ENCODE results near the gene ALKBH7. TPM values are rescaled to one million over a fixed set of nuclear protein-coding genes. Genes with fewer than 3 reads are reported as not detected.

ALKBH7 gene
- polyA plus RNA-seq, 1 donor (not counting 4 experiments of a cell fraction or from before 2014, with no cell fraction given) = 9.8 TPM

DNA sequence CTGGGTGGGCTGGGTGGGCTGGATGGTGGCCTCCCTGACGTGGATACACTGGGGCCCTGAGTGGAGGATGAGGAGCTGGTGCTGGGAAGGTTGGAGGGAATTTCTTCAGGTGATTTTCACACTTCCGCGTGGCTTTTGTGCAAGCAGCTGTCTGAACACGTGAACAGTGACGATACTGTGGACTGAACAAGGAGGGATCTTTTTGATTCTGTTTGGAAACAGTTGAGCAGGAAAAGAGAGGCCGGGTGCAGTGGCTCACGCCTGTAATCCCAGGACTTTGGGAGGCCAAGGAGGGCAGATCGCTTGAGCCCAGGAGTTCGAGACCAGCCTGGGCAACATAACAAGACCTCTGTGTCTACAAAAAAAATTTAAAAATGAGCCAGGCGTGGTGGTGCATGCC, 29.5 kb downstream of the ALKBH7 start:
- Histone ChIP-seq H3K79me2 (ENCODE audit: control insufficient read depth, insufficient read depth, low read length) (no peaks in the 10 kb centered on the region), H2AFZ (ENCODE audit: control insufficient read depth, low read length) (no peak overlapping the region), H3K9me3 (ENCODE audit: control insufficient read depth, low read depth, low read length) (no peaks in the 10 kb centered on the region), H3K36me3 (ENCODE audit: control insufficient read depth in 2 of 2, extremely low read depth in 1 of 2, insufficient read depth in 2 of 2, low read length in 2 of 2) (no peaks in the 10 kb centered on the region), H3K4me1 (ENCODE audit: control insufficient read depth, extremely low read depth, insufficient read depth, low read length) (no peaks in the 10 kb centered on the region), H4K20me1 (ENCODE audit: control insufficient read depth, extremely low read depth, insufficient read depth, low read length) (no peaks in the 10 kb centered on the region), H3K27me3 (ENCODE audit: control insufficient read depth, extremely low read depth, insufficient read depth, low read length) (no peaks in the 10 kb centered on the region), H3K27ac (ENCODE audit: control insufficient read depth, insufficient read depth, low read length) (no peak overlapping the region), H3K9me1 (ENCODE audit: control insufficient read depth, extremely low read depth, insufficient read depth, low read length) (no peaks in the 10 kb centered on the region), H3K4me2 (ENCODE audit: control insufficient read depth, extremely low read depth, insufficient read depth, low read depth, low read length) (no peak overlapping the region), H3K4me3 (ENCODE audit: control insufficient read depth in 2 of 3, extremely low read depth in 1 of 3, insufficient read depth in 2 of 3, low read depth in 1 of 3, low read length in 3 of 3) (no peak overlapping the region), H3K9ac (ENCODE audit: control insufficient read depth, extremely low read depth, insufficient read depth, low read length) (no peak overlapping the region)
- dilution Hi-C loops (cut with MboI; ENCODE audit: extremely low pct_ligation_motif_present, low sequenced_read_pairs) = no loop called here
- FAIRE-seq (no peak), DNase-seq (ENCODE audit: low read depth, low spot score) (no peak)
- TF ChIP-seq, protein P1, sequence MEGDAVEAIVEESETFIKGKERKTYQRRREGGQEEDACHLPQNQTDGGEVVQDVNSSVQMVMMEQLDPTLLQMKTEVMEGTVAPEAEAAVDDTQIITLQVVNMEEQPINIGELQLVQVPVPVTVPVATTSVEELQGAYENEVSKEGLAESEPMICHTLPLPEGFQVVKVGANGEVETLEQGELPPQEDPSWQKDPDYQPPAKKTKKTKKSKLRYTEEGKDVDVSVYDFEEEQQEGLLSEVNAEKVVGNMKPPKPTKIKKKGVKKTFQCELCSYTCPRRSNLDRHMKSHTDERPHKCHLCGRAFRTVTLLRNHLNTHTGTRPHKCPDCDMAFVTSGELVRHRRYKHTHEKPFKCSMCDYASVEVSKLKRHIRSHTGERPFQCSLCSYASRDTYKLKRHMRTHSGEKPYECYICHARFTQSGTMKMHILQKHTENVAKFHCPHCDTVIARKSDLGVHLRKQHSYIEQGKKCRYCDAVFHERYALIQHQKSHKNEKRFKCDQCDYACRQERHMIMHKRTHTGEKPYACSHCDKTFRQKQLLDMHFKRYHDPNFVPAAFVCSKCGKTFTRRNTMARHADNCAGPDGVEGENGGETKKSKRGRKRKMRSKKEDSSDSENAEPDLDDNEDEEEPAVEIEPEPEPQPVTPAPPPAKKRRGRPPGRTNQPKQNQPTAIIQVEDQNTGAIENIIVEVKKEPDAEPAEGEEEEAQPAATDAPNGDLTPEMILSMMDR (optimal IDR thresholded peaks at IDR 0.05 in 1 of 3, IDR thresholded peaks at IDR 0.05 in 1 of 3, conservative IDR thresholded peaks at IDR 0.05 in 1 of 3; ENCODE audit: extremely low read depth in 1 of 3, insufficient read depth in 2 of 3, low read length in 3 of 3) = no peak
- TF ChIP-seq EZH2 (IDR thresholded peaks at IDR 0.05; ENCODE audit: low read length) = no peak

DNA sequence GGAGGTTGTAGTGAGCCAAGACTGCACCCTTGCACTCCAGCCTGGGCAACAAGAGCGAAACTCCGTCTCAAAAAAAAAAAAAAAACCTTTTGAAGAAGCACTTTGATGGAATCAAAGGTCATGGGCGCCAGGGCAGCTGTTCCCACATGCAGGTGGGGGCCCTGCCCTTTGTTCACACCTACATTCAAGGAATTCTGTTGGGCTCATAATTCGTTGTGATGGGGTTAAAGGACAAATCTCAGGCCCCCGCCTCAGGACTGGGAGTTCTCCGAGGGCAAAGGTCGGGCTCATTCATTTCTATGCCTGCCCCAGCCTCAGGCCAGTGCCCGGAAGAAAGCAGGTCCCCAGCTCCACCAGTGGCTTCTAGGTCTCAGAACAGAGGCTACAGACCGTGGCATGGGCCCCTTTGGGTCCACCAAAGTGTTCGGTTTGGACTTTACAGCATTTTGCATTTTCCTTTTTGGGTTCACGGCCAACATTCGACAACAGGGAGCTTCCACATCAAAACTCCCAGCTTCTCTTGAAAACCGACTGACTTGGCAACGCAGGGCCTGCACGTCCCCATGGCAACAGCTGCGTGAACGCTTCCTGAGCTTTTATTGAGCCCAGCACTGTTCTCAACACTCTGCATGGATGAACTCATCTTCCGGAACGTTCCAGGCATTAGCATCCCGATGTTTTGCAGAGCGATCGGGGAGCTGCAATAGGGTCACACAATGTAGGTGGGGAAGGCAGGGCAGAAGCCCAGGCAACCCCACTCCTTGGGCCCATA, 30.4 kb downstream of the ALKBH7 start:
- no peak overlapping the region for H3K4me3 ChIP-seq (ENCODE audit: control insufficient read depth in 2 of 3, extremely low read depth in 1 of 3, insufficient read depth in 2 of 3, low read depth in 1 of 3, low read length in 3 of 3)
- H3K79me2 ChIP-seq (ENCODE audit: control insufficient read depth, insufficient read depth, low read length) = no peaks in the 10 kb centered on the region
- no peak for FAIRE-seq
- no peaks in the 10 kb centered on the region for H3K9me3 ChIP-seq (ENCODE audit: control insufficient read depth, low read depth, low read length)
- H3K4me2 ChIP-seq (ENCODE audit: control insufficient read depth, extremely low read depth, insufficient read depth, low read depth, low read length) = no peak overlapping the region
- H3K9me1 ChIP-seq (ENCODE audit: control insufficient read depth, extremely low read depth, insufficient read depth, low read length) = no peaks in the 10 kb centered on the region
- no peaks in the 10 kb centered on the region for H4K20me1 ChIP-seq (ENCODE audit: control insufficient read depth, extremely low read depth, insufficient read depth, low read length)
- H3K27ac ChIP-seq (ENCODE audit: control insufficient read depth, insufficient read depth, low read length) = no peak overlapping the region
- no peak overlapping the region for H2AFZ ChIP-seq (ENCODE audit: control insufficient read depth, low read length)
- H3K4me1 ChIP-seq (ENCODE audit: control insufficient read depth, extremely low read depth, insufficient read depth, low read length) = no peaks in the 10 kb centered on the region
- no peaks in the 10 kb centered on the region for H3K27me3 ChIP-seq (ENCODE audit: control insufficient read depth, extremely low read depth, insufficient read depth, low read length)
- H3K36me3 ChIP-seq (ENCODE audit: control insufficient read depth in 2 of 2, extremely low read depth in 1 of 2, insufficient read depth in 2 of 2, low read length in 2 of 2) = no peaks in the 10 kb centered on the region
- no peak for DNase-seq (ENCODE audit: low read depth, low spot score)
- no peak overlapping the region for H3K9ac ChIP-seq (ENCODE audit: control insufficient read depth, extremely low read depth, insufficient read depth, low read length)
- dilution Hi-C loops (cut with MboI; ENCODE audit: extremely low pct_ligation_motif_present, low sequenced_read_pairs) = no loop called here
- TF ChIP-seq EZH2 (IDR thresholded peaks at IDR 0.05; ENCODE audit: low read length) = no peak
- TF ChIP-seq, protein P1 (optimal IDR thresholded peaks at IDR 0.05 in 1 of 3, IDR thresholded peaks at IDR 0.05 in 1 of 3, conservative IDR thresholded peaks at IDR 0.05 in 1 of 3; ENCODE audit: extremely low read depth in 1 of 3, insufficient read depth in 2 of 3, low read length in 3 of 3) = no peak

Data from keratinocyte (primary cell).